DOHH2 (cell line): ENCODE measurements around the gene MED14.

Source experiments
- EZH2phosphoT487 ChIP-seq: fragments of 200-600 bp; sonication (generic); IDR thresholded peaks from 2 replicates; pipeline ENCODE4 v1.6.1; 2017; ENCODE audit warnings: borderline replicate concordance, mild to moderate bottlenecking, antibody characterized with exemption, low read length, moderate library complexity, mixed read lengths
- TF ChIP-seq, protein P1 (sequence below): fragments of 200-600 bp; sonication (generic); IDR thresholded peaks from one replicate; pipeline ENCODE4 v1.5.1; 2014; ENCODE audit warnings: antibody characterized with exemption, mild to moderate bottlenecking, low read depth, low read length; ENCODE audit not compliant: poor library complexity, severe bottlenecking

DNA sequence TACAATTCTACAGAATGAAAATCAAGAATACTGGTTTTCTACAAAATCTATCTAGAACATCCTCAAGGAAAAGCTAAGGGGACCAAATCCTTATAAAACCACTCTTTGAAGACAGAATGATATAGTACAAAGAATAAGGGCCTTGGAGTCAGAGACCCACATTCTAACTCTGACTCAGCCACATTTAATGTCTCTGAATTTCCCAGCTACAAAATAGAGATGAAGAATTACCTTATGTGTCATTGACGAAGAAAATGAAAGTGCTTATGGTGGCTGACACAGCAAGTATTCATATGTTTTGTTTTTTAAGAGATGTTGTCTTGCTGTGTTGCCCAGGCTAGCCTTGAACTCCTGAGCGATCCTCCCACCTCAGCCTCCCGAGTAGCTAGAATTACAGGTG is 52.1 kb downstream of the MED14 start:
- TF ChIP-seq, protein P1, sequence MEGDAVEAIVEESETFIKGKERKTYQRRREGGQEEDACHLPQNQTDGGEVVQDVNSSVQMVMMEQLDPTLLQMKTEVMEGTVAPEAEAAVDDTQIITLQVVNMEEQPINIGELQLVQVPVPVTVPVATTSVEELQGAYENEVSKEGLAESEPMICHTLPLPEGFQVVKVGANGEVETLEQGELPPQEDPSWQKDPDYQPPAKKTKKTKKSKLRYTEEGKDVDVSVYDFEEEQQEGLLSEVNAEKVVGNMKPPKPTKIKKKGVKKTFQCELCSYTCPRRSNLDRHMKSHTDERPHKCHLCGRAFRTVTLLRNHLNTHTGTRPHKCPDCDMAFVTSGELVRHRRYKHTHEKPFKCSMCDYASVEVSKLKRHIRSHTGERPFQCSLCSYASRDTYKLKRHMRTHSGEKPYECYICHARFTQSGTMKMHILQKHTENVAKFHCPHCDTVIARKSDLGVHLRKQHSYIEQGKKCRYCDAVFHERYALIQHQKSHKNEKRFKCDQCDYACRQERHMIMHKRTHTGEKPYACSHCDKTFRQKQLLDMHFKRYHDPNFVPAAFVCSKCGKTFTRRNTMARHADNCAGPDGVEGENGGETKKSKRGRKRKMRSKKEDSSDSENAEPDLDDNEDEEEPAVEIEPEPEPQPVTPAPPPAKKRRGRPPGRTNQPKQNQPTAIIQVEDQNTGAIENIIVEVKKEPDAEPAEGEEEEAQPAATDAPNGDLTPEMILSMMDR = no peak
- no peak for TF ChIP-seq EZH2phosphoT487
